Measurements from ENCODE around the gene WDR53.
"Not testable (repeated sequence)": the region's sequence is repeated elsewhere in the genome, so short reads cannot be mapped to it uniquely, and the experiment has no call there.

WDR53 gene

GRCh38 chr3:196514913-196515621 lies 53.3 kb downstream of the WDR53 start, which contains the start of gene SMCO1:
SMCO1 (minus strand) TSS chr3:196515346; CDS start chr3:196515209, 137 bp downstream.
- no peak for DNase-seq

- DNase-seq: no peak
Observed at GRCh38 chr3:196514350-196514716, 54.0 kb downstream of the WDR53 start.

- DNase-seq: no peak
Observed at GRCh38 chr3:196513697-196514349, 54.5 kb downstream of the WDR53 start.

GRCh38 chr3:196511646-196512425 lies 56.5 kb downstream of the WDR53 start:
- DNase-seq: not testable (repeated sequence)

GRCh38 chr3:196511108-196511507 lies 57.2 kb downstream of the WDR53 start:
- not testable (repeated sequence) for DNase-seq

- no peak for DNase-seq
Observed at GRCh38 chr3:196506687-196507086, 61.7 kb downstream of the WDR53 start.

GRCh38 chr3:196504556-196504955 lies 63.8 kb downstream of the WDR53 start:
- no peak for DNase-seq

Data from amniotic stem cell (primary cell).